Measurements from ENCODE around the gene CKS1B.

Gene CKS1B

GRCh38 chr1:155002464-155003226 is 28.2 kb downstream of the CKS1B start, which contains the start of gene ZBTB7B:
Gene ZBTB7B (plus strand): TSS chr1:155002802. CDS start chr1:155014661, 11,859 bp downstream.
- DNase-seq (ENCODE audit: low read depth, low spot score) = no peak

GRCh38 chr1:155003227-155003765 is 28.8 kb downstream of the CKS1B start:
- DNase-seq (ENCODE audit: low read depth, low spot score) = no peak

- DNase-seq (ENCODE audit: low read depth, low spot score) = no peak
Measured at GRCh38 chr1:155003766-155004351, 29.4 kb downstream of the CKS1B start.

- no peak for DNase-seq (ENCODE audit: low read depth, low spot score)
Measured at GRCh38 chr1:155004352-155005075, 30.0 kb downstream of the CKS1B start.

- DNase-seq (ENCODE audit: low read depth, low spot score) = no peak
Measured at GRCh38 chr1:155005076-155006011, 30.9 kb downstream of the CKS1B start.

- DNase-seq (ENCODE audit: low read depth, low spot score) = no peak
Measured at GRCh38 chr1:155006601-155007101, 32.2 kb downstream of the CKS1B start.

- DNase-seq (ENCODE audit: low read depth, low spot score) = no peak
Measured at GRCh38 chr1:155007251-155007828, 32.9 kb downstream of the CKS1B start.

GRCh38 chr1:155008015-155008941 is 33.8 kb downstream of the CKS1B start:
- no peak for DNase-seq (ENCODE audit: low read depth, low spot score)

GRCh38 chr1:155009221-155009711 is 34.8 kb downstream of the CKS1B start:
- no peak for DNase-seq (ENCODE audit: low read depth, low spot score)

- DNase-seq (ENCODE audit: low read depth, low spot score) = no peak
Measured at GRCh38 chr1:155009742-155010141, 35.3 kb downstream of the CKS1B start.

- no peak for DNase-seq (ENCODE audit: low read depth, low spot score)
Measured at GRCh38 chr1:155010211-155010918, 35.9 kb downstream of the CKS1B start.

GRCh38 chr1:155011004-155011416 is 36.5 kb downstream of the CKS1B start:
- DNase-seq (ENCODE audit: low read depth, low spot score) = no peak

GRCh38 chr1:155011437-155012025 is 37.0 kb downstream of the CKS1B start:
- DNase-seq (ENCODE audit: low read depth, low spot score) = no peak

GRCh38 chr1:155012026-155012546 is 37.6 kb downstream of the CKS1B start:
- DNase-seq (ENCODE audit: low read depth, low spot score) = no peak

GRCh38 chr1:155012776-155013602 is 38.5 kb downstream of the CKS1B start:
- no peak for DNase-seq (ENCODE audit: low read depth, low spot score)

- no peak for DNase-seq (ENCODE audit: low read depth, low spot score)
Measured at GRCh38 chr1:155013632-155014031, 39.2 kb downstream of the CKS1B start.

Data from iPS DF 19.7 (cell line).